ENCODE results near the gene ADGRA1.

DNA sequence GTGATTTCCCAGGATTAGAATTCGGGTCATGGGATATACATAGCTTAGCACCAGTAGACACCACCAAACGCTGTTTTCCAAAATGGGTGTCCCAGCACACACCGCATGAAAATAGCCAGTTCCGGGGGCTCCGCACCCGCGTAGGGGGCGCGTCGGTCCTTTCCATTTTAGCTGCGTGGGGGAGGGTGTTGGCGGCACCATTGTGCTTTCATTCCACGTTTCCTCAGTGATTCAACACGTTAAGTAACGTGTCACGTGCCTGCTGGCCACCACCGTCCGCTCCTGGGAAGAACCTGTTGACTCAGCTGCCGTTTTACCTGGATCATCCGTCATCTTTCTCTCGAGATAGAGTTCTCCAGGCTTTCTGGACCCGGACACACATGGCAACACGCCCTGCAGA is 25.6 kb upstream of the ADGRA1 start:
- TF ChIP-seq, protein P1, sequence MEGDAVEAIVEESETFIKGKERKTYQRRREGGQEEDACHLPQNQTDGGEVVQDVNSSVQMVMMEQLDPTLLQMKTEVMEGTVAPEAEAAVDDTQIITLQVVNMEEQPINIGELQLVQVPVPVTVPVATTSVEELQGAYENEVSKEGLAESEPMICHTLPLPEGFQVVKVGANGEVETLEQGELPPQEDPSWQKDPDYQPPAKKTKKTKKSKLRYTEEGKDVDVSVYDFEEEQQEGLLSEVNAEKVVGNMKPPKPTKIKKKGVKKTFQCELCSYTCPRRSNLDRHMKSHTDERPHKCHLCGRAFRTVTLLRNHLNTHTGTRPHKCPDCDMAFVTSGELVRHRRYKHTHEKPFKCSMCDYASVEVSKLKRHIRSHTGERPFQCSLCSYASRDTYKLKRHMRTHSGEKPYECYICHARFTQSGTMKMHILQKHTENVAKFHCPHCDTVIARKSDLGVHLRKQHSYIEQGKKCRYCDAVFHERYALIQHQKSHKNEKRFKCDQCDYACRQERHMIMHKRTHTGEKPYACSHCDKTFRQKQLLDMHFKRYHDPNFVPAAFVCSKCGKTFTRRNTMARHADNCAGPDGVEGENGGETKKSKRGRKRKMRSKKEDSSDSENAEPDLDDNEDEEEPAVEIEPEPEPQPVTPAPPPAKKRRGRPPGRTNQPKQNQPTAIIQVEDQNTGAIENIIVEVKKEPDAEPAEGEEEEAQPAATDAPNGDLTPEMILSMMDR (conservative IDR thresholded peaks at IDR 0.05; ENCODE audit: low read length) = no peak
- no peak for TF ChIP-seq EZH2phosphoT487 (IDR thresholded peaks at IDR 0.05; ENCODE audit: borderline replicate concordance, low read depth, low read length)
